Neuronal stem cell (in vitro differentiated cells): Measurements from ENCODE around the gene HPSE2.

ENCODE experiments used
- DNase-seq: peaks from one replicate; pipeline ENCODE4 v3.0.0-alpha.2; 2013; ENCODE audit warnings: low spot score
- H2AFZ ChIP-seq: one replicate; pipeline ENCODE4 v1.6.1; 2013; ENCODE audit warnings: mild to moderate bottlenecking, low read length, inconsistent platforms
- H2AK5ac ChIP-seq: 2 replicates; pipeline ENCODE4 v1.6.1; 2013; ENCODE audit warnings: low read depth, mild to moderate bottlenecking, inconsistent platforms, low read length, moderate library complexity, mixed read lengths
- H2BK120ac ChIP-seq: 2 replicates; pipeline ENCODE4 v1.6.1; 2013; ENCODE audit warnings: low read depth, mild to moderate bottlenecking, inconsistent platforms, low read length, moderate library complexity, mixed read lengths
- H2BK12ac ChIP-seq: one replicate; pipeline ENCODE4 v1.6.1; 2013; ENCODE audit warnings: low read length, inconsistent platforms
- H2BK15ac ChIP-seq: 2 replicates; pipeline ENCODE4 v1.6.1; 2013; ENCODE audit warnings: mild to moderate bottlenecking, low read length, inconsistent platforms, mixed read lengths
- H2BK5ac ChIP-seq: one replicate; pipeline ENCODE4 v1.6.1; 2013; ENCODE audit warnings: inconsistent platforms, mild to moderate bottlenecking, low read length, moderate library complexity
- H3K14ac ChIP-seq: one replicate; pipeline ENCODE4 v1.6.1; 2013; ENCODE audit warnings: low read length, inconsistent platforms
- H3K18ac ChIP-seq: 2 replicates; pipeline ENCODE4 v1.6.1; 2013; ENCODE audit warnings: low read length, inconsistent platforms
- H3K23ac ChIP-seq: 2 replicates; pipeline ENCODE4 v1.6.1; 2013; ENCODE audit warnings: low read depth, mild to moderate bottlenecking, mixed read lengths, low read length, inconsistent platforms; ENCODE audit not compliant: poor library complexity
- H3K27ac ChIP-seq: replicated peaks from 3 replicates; pipeline ENCODE4 v1.5.1; 2013; ENCODE audit warnings: low read length, inconsistent platforms
- H3K27me3 ChIP-seq, 3 experiments: 2 replicates each; pipeline ENCODE4 v1.6.1; 2013; ENCODE audit warnings: low read length in 3 of 3, mild to moderate bottlenecking in 2 of 3, inconsistent platforms in 1 of 3, low read depth in 1 of 3, mixed read lengths in 1 of 3, moderate library complexity in 1 of 3; ENCODE audit not compliant: control insufficient read depth in 3 of 3, insufficient read depth in 3 of 3
- H3K36me3 ChIP-seq, 2 donors: replicated peaks in 1 of 2; 2 replicates each; pipeline ENCODE4 v1.6.1; 2013; ENCODE audit warnings: low read length in 2 of 2; ENCODE audit not compliant: control insufficient read depth in 2 of 2, insufficient read depth in 2 of 2
- H3K4ac ChIP-seq: 2 replicates; pipeline ENCODE4 v1.6.1; 2013; ENCODE audit warnings: inconsistent platforms, mild to moderate bottlenecking, low read length, moderate library complexity
- H3K4me1 ChIP-seq, 2 donors: 1 replicate in 1 of 2; 2 replicates in 1 of 2; pipeline ENCODE4 v1.6.1; 2013; ENCODE audit warnings: low read length in 2 of 2, low read depth in 1 of 2; ENCODE audit not compliant: control insufficient read depth in 2 of 2, insufficient read depth in 1 of 2
- H3K4me2 ChIP-seq: one replicate; pipeline ENCODE4 v1.6.1; 2013; ENCODE audit warnings: mild to moderate bottlenecking, low read length, inconsistent platforms; ENCODE audit not compliant: insufficient read depth, poor library complexity, severe bottlenecking
- H3K4me3 ChIP-seq, 2 donors: 2 replicates each; pipeline ENCODE4 v1.5.1; 2013; ENCODE audit warnings: low read length in 2 of 2, mild to moderate bottlenecking in 2 of 2, inconsistent platforms in 1 of 2, moderate library complexity in 1 of 2
- H3K79me1 ChIP-seq: one replicate; pipeline ENCODE4 v1.6.1; 2013; ENCODE audit warnings: low read depth, mild to moderate bottlenecking, inconsistent platforms, low read length, moderate library complexity
- H3K9ac ChIP-seq: one replicate; pipeline ENCODE4 v1.6.1; 2013; ENCODE audit warnings: mild to moderate bottlenecking, low read depth, low read length, inconsistent platforms; ENCODE audit not compliant: poor library complexity
- H3K9me3 ChIP-seq, 2 donors: replicated peaks in 1 of 2; 2 replicates each; pipeline versions ENCODE3 to v1.6.1; 2013; ENCODE audit warnings: low read length in 2 of 2, mild to moderate bottlenecking in 2 of 2, inconsistent platforms in 1 of 2, low read depth in 1 of 2, mixed read lengths in 1 of 2, moderate library complexity in 1 of 2; ENCODE audit not compliant: control insufficient read depth in 2 of 2, insufficient read depth in 1 of 2
- H4K8ac ChIP-seq: one replicate; pipeline ENCODE4 v1.6.1; 2013; ENCODE audit warnings: low read depth, mild to moderate bottlenecking, inconsistent platforms, low read length, moderate library complexity
- H4K91ac ChIP-seq: one replicate; pipeline ENCODE4 v1.6.1; 2013; ENCODE audit warnings: low read length, low read depth, mild to moderate bottlenecking, inconsistent platforms; ENCODE audit not compliant: poor library complexity
- WGBS, 2 donors: extraction: QIAGEN DNeasy Blood & Tissue Kit; methylation state at CpG; one replicate each; pipeline ENCODE4 v1.1.7; 2013; ENCODE audit warnings: missing lambda C conversion rate in 2 of 2, mixed read lengths in 1 of 2; ENCODE audit not compliant: insufficient read length in 2 of 2, insufficient replicate concordance in 1 of 2; ENCODE audit errors: extremely low coverage in 2 of 2; 5-methylcytosine and 5-hydroxymethylcytosine counted together

HPSE2 gene

DNA sequence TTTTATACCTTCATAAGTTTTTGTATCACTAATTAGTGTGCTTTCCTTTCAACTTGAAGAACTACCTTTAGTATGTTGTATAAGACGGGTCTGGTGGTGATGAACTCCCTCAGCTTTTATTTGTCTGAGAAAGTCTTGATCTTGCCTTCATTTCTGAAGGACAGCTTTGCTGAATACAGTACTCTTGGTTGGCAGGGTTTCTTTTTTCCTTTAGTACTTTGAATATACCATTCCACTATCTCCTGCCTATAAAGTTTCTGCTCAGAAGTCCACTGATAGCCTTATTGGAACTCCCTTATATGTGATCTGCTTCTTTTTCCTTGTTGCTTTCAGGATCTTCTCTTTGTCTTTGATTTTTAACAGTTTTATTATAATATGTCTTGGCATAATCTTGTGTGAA is 230.9 kb downstream of the HPSE2 start:
- Histone ChIP-seq H2AFZ (no peak overlapping the region), H2BK15ac (no peak overlapping the region), H2BK5ac (no peak overlapping the region), H3K27me3 (no peaks in the 10 kb centered on the region), H3K9ac (no peak overlapping the region), H3K4me2 (no peak overlapping the region), H3K9me3 (peaks cover 0 to 17% of the 10 kb centered on the region in 2 donors), H3K18ac (no peak overlapping the region), H3K23ac (no peak overlapping the region), H3K14ac (no peak overlapping the region), H3K4me3 (no peak overlapping the region), H3K4ac (no peak overlapping the region), H2AK5ac (no peak overlapping the region), H3K79me1 (no peaks in the 10 kb centered on the region), H2BK120ac (no peak overlapping the region), H4K91ac (no peak overlapping the region), H3K36me3 (peaks cover 0 to 2% of the 10 kb centered on the region in 2 donors), H2BK12ac (no peak overlapping the region), H3K27ac (no peak overlapping the region), H3K4me1 (peaks cover 0 to 10% of the 10 kb centered on the region in 2 donors), H4K8ac (no peak overlapping the region)
- WGBS, 2 donors: no CpG with 5 or more reads among the region's 1 CpG
- no peak for DNase-seq

DNA sequence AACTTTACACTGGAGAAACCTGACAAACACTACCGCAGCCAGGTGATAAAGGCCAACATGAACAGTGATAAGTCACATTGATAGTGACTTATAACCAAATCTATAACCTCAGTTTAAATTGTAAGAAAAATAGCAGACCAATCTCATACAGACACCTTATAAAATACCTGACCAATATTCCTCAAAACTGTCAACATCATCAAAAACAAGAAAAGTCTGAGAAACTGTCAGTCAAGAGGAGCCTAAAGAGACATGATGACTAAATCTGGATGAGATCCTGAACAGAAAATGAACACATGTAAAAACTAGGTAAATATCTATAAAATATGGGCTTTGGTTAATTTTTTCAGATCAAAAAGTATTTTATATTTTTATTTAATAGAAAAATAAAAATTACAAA is 233.3 kb downstream of the HPSE2 start:
- H4K8ac ChIP-seq: no peak overlapping the region
- H2BK12ac ChIP-seq: no peak overlapping the region
- no peaks in the 10 kb centered on the region for H3K27me3 ChIP-seq
- peaks cover 0 to 3% of the 10 kb centered on the region in 2 donors for H3K4me1 ChIP-seq
- H3K23ac ChIP-seq: no peak overlapping the region
- WGBS, 2 donors: no CpG with 5 or more reads among the region's 1 CpG
- no peaks in the 10 kb centered on the region for H3K79me1 ChIP-seq
- no peak overlapping the region for H3K4ac ChIP-seq
- no peak overlapping the region for H2AFZ ChIP-seq
- no peak overlapping the region for H4K91ac ChIP-seq
- no peak overlapping the region for H2BK5ac ChIP-seq
- H3K4me2 ChIP-seq: no peak overlapping the region
- H3K14ac ChIP-seq: no peak overlapping the region
- no peak for DNase-seq
- H3K36me3 ChIP-seq: peaks cover 0 to 2% of the 10 kb centered on the region in 2 donors
- no peak overlapping the region for H3K18ac ChIP-seq
- H3K4me3 ChIP-seq: no peak overlapping the region
- no peak overlapping the region for H3K9ac ChIP-seq
- peaks cover 0 to 17% of the 10 kb centered on the region in 2 donors for H3K9me3 ChIP-seq
- no peak overlapping the region for H3K27ac ChIP-seq
- H2AK5ac ChIP-seq: no peak overlapping the region
- no peak overlapping the region for H2BK120ac ChIP-seq
- H2BK15ac ChIP-seq: no peak overlapping the region

- no peak overlapping the region for H3K9ac ChIP-seq
- no peak overlapping the region for H2BK15ac ChIP-seq
- no peak overlapping the region for H3K4ac ChIP-seq
- no peak overlapping the region for H2AFZ ChIP-seq
- no peaks in the 10 kb centered on the region for H3K4me1 ChIP-seq
- no peak overlapping the region for H2BK5ac ChIP-seq
- H3K23ac ChIP-seq: no peak overlapping the region
- H2AK5ac ChIP-seq: no peak overlapping the region
- no peak for DNase-seq
- H4K8ac ChIP-seq: no peak overlapping the region
- no peaks in the 10 kb centered on the region for H3K9me3 ChIP-seq
- H3K18ac ChIP-seq: no peak overlapping the region
- H3K36me3 ChIP-seq: peaks cover 0 to 2% of the 10 kb centered on the region in 2 donors
- no peak overlapping the region for H3K4me2 ChIP-seq
- no CpG with 5 or more reads among the region's 4 CpGs for WGBS, 2 donors
- H4K91ac ChIP-seq: no peak overlapping the region
- H3K27ac ChIP-seq: no peak overlapping the region
- no peaks in the 10 kb centered on the region for H3K79me1 ChIP-seq
- H3K4me3 ChIP-seq: no peak overlapping the region
- H2BK12ac ChIP-seq: no peak overlapping the region
- no peak overlapping the region for H2BK120ac ChIP-seq
- H3K14ac ChIP-seq: no peak overlapping the region
- H3K27me3 ChIP-seq: no peaks in the 10 kb centered on the region
Measured at GRCh38 chr10:98997596-98997995, 238.1 kb downstream of the HPSE2 start.

DNA sequence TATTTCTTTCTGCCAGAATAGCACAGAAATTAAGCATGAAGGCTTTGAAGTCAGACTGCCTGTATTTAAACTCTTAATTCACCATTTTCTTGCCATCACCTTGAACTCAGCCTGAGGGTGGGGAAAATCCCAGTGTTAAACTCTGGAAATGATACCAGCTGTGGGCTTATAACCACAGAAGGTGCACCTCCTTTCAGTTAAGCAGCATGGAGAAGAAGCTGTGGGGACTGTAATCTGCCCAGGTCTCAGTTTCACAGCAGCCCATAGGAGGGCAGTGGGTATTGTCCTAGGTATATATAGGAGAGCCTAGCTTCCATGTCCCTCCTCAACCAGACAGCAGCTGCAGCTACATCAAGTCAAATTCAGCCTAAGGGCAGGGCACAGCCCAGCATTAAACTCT is 241.6 kb downstream of the HPSE2 start:
- Histone ChIP-seq H2BK5ac (no peak overlapping the region), H4K91ac (no peak overlapping the region), H2BK15ac (no peak overlapping the region), H3K18ac (no peak overlapping the region), H3K4ac (no peak overlapping the region), H3K27me3 (no peaks in the 10 kb centered on the region), H2BK120ac (no peak overlapping the region), H3K79me1 (no peaks in the 10 kb centered on the region), H3K9me3 (no peaks in the 10 kb centered on the region), H4K8ac (no peak overlapping the region), H2AFZ (no peak overlapping the region), H3K14ac (no peak overlapping the region), H3K36me3 (peaks cover 0 to 2% of the 10 kb centered on the region in 2 donors), H2BK12ac (no peak overlapping the region), H3K23ac (no peak overlapping the region), H3K4me2 (no peak overlapping the region), H2AK5ac (no peak overlapping the region), H3K27ac (no peak overlapping the region), H3K4me1 (no peaks in the 10 kb centered on the region), H3K4me3 (no peak overlapping the region), H3K9ac (no peak overlapping the region)
- no peak for DNase-seq
